Left renal cortex interstitium (tissue), 4 donors: ENCODE data around the gene APOBEC4. TPM values are rescaled to one million over a fixed set of nuclear protein-coding genes. Genes with fewer than 3 reads are reported as not detected.

Experiments
- DNase-seq, 4 donors: peaks; one replicate each; pipeline ENCODE4 v3.0.0-alpha.2; 2013; ENCODE audit warnings: low read depth in 4 of 4, low spot score in 2 of 4, missing footprints in 1 of 4
- polyA plus RNA-seq, 4 donors: library from polyadenylated mRNA; unstranded; fragments of 120-200 nt; gene quantifications; one replicate each; pipeline ENCODE4 v1.2.1, GENCODE V29; 2013; ENCODE audit not compliant: insufficient read length in 4 of 4

APOBEC4 gene
- polyA plus RNA-seq, 4 donors: not detected

DNA sequence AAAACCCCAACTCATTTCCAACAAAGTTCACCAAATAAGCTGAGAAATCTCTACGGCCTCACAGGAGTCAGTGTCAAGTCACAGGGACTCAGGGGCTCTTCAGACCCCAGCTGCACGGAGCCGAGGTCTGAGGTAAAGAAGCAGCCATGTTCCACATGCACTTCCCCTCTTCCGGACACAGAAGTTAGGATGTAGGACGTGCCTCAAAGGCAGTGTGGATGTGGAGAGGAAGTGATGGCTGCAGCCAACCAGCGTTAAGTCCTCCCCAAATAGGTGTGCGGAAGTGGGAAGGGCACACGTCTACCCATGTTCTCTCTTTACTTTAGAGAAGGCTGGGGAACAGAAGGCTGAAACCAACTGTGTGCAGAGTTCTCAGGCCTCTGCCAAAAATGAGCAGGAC, 48.3 kb downstream of the APOBEC4 start:
- DNase-seq: no peak

DNA sequence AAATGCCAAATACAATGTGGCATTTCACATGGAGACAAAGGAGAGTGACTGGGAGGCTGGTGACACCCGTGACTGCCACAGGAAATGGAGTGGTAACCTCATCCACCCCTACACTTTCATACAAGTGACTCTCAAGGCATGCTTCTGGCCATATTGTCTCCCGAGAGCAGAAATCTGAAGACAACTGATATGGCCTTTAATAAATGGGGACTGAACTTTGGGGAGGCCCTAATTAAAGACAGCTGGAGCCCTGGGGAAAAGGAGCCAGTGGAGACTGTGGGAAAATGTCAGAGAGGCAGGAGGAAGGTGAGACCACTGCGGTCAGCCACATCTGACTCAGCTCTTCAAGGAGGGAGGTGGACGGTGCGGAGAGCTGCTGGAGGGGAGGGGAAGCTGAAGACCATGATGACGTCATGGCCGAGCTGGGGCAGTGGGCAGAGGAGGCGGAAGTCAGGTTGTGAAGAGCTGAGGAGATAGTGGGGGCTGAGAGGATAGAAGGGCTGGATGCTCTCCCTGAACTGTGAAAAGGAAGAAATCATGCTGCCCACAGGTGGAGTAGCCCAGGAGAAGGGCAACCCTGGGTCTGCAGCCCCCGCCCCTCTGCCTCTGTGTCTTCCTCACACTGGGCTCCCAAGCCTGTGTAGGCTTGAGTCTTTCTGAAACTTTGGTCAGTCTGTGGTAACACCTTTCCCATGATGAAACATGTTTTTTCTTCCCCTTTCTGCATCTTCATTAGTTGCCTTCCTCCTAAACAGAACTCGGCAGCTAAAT, 48.9 kb downstream of the APOBEC4 start:
- DNase-seq: no peak

DNA sequence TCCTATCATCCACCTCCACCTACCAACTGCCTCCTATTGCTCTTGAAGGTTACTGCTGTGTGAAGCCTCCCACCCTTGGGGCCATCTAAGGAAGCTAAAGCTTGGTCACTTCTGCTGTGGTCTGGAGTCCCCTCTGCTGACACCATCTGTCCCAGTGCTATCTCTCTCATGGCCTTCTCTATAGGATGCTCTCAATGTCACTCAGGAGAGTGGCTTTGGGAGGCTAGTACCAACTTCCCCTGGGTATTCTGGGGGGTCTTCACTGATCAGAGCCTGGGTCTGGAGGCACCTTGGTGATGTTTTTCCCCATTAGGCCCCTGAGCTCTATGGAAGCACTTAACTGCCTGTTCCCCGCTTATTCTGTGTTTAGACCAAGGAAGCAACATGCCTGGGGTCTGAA, 50.6 kb downstream of the APOBEC4 start:
- DNase-seq: no peak

DNA sequence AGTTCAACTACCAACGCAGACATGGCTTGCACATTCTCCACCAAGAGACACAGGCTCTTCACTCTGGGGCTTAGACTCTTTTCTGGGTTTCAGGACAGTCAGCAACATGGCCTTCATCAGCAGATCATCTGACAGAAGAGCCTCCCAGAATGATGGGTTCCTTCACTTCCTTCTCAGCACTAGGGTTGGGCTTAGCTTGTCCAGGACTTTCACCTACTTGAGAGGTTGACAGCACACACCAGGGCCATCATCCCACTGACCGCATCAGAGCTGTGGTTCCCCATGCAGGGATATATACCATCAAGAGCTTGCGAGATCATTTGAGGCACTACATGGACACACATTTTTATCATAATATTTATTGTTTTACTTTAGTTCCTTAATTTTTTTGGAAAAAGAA, 52.5 kb downstream of the APOBEC4 start:
- DNase-seq: no peak

DNA sequence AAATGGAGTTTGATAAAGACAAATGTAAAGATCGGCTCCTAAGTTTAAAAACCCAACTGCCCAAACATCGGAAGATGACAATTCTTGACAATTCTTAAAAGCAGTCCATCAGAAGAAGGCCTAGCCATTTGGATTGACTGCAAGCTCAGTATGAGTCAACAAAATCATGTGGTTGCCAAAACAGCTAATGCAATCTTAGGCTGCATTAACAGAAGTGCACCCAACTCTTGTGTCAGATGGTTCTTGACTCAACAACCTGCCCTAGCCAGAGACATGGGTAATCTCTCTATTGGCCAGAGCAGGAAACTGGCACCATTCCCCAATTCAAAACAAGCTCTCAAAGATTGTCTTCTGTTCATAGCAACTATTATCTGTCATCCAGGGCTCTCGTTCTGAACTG, 53.0 kb downstream of the APOBEC4 start:
- DNase-seq: no peak

DNA sequence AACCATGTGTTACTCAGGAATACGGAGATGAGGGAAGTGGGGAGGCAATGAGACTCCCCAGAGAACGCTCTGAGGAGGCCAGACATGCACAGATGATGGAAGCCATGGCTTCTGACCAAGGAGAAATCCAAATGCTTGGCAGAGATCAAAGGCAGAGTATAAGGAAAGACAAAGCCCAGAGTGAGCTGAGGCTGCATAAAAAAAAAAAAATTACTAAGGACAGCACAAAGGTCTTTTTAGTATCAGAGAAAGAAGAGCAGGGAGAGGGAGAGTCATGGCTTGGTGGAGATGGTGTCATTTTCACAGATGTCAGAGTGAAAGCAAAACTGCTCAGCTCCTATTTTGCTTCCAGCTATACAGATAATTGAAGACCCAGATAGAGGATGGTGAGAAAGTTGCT, 54.7 kb downstream of the APOBEC4 start:
- DNase-seq: no peak

DNA sequence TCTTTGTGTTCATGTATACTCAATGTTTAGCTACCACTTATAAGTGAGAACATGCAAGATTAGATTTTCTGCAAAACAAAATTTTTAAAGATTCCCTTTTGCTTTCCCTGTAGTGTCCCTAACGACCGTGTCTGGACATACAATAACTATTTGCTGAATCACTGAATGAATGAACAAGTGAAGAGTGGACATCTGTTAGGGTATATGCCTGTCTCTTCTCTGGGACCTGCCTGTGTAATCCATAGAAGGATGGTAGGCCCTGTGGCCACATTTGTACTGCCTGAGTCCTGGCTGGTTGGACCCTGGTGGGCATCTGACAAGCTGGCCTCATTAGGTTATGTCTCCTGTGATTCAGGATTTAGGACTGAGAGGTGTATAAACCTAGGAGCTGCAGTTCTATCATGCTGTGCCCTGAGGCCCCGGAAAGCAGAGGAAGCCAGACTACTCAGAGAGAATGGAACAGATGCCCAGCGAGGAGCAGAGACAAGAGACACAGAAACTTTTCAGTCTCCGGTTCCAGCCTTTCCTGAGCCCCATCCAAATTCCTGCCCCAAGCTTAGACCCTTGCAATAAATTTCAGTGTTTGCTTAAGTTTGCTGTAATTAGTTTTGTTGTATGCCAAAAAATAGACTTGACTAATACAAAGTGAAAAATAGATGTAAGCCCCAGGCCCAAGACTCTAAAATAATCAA, 55.3 kb downstream of the APOBEC4 start:
- DNase-seq: no peak

DNA sequence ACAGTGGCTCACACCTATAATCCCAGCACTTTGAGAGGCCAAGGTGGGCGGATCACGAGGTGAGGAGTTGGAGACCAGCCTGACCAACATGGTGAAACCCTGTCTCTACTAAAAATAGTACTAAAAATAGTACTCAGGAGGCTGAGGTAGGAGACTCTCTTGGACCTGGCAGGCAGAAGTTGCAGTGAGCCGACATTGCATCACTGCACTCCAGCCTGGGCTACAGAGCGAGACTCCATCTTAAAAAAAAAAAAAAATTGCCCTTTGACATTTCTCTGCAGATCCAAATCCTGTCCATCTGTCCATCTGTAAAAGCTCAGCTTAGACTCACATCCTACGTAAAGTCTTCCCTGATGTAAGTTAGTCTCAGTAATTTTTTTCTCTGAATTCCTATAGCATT, 56.6 kb downstream of the APOBEC4 start:
- DNase-seq: no peak

Other genes starting within 250 kb of the APOBEC4 start
- 1 to 10 TPM; 2.2 to 4.2 (median 3.6) TPM for gene NMNAT2, start 234.9 kb downstream of the APOBEC4 start, polyA plus RNA-seq
- gene SMG7, start 180.8 kb downstream of the APOBEC4 start, polyA plus RNA-seq: 10 to 100 TPM; 58.4 to 81.7 (median 71.4) TPM
- gene NCF2, start 62.9 kb downstream of the APOBEC4 start, polyA plus RNA-seq: 1 to 10 TPM; 2.5 to 4.9 (median 3.1) TPM
- gene ARPC5, start 17.5 kb downstream of the APOBEC4 start, polyA plus RNA-seq: 100 to 1,000 TPM; 133 to 197 (median 163) TPM
- gene RGL1, start 151.8 kb upstream of the APOBEC4 start, polyA plus RNA-seq: 10 to 100 TPM; 49.2 to 58.2 (median 51.3) TPM